ENCODE data around the gene KRTAP4-5.

DNA sequence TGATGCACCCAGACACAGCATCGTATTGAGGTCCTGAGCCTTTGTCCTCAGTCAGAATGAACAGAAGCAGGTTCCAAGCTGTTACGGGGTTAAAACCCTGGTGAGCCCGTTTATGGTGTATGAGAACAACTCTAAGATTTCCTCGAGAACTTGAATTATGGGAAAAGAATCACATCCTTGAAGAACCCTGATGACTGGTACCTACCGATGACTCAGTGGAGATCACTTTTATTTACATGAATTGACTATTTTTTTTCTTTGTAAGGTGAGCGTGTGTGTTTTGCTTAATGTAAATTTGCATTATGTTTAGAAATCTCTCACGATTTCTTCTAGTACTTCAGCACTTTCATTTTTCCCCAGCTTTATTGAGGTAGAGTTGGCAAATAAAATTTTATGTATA, 14.2 kb upstream of the KRTAP4-5 start:
- TF ChIP-seq CTCF (conservative IDR thresholded peaks at IDR 0.05; ENCODE audit: low read length): no peak
- TF ChIP-seq EZH2phosphoT487 (IDR thresholded peaks at IDR 0.05; ENCODE audit: borderline replicate concordance, low read depth, low read length): no peak

Measured in OCI-LY7 (cell line).